Stimulated activated CD8-positive, alpha-beta memory T cell treated with anti-CD3 and anti-CD28 coated beads, Interleukin-12 subunit alpha, Interleukin-12 subunit beta, amount 100 ng/mL, for 1 hour (primary cell): Measurements from ENCODE around the gene PEAR1.

Experiments
- DNase-seq: peaks from one replicate; pipeline ENCODE4 v3.0.0-alpha.2; 2020; ENCODE audit warnings: low read depth

The PEAR1 gene

DNA sequence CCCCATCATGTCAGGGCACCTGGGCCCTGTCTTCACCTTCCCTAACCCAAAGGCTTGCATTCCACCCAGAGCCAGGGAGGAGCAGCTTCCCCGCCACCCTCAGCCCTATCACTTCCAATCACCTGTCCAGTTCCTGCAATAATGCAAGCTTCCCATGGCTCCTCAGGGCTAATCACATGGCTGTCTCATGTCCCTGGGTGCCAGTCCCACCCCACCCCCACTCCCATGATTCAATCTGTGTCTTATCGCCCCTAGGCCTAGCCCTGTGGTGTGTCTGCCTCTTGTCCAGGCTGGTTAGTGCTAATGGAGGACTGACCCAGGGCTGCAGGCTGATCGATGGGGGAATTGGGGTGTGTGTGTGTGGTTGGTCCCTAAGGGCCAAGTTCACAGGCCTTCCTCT is 11.0 kb upstream of the PEAR1 start:
- DNase-seq, result no peak

GRCh38 chr1:156883919-156884318 is 9.6 kb upstream of the PEAR1 start:
- no peak for DNase-seq

DNA sequence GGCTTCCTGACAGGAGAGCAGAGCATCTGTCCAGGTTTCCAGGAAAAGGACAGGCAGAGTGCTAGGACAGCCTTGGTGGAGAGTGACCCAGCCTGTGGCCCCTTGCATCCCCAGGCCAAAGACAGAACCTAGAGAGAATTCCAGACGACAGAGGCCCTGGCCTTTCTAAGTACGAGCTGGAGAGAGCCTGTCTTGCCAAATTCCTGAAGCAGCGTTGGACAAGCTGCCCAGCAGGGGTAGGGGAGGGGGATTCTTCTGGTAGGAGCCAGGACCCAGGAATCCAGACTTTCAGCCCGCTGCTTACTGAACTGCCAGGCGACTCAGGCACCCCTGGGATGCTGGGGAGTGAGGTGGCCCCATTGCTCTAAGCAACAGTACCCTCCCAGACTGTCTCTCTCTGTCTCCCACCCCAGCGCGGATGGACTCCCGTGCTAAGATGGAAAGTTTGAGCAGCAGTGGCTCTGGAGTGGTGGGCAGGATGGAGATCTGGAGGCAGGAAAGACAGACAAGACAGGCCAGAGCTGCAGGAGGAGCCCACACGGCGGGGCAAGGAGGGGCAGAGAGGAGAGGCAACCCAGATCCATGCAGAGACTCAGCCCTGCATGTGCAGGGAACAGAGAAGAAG is 8.8 kb upstream of the PEAR1 start:
- no peak for DNase-seq

DNA sequence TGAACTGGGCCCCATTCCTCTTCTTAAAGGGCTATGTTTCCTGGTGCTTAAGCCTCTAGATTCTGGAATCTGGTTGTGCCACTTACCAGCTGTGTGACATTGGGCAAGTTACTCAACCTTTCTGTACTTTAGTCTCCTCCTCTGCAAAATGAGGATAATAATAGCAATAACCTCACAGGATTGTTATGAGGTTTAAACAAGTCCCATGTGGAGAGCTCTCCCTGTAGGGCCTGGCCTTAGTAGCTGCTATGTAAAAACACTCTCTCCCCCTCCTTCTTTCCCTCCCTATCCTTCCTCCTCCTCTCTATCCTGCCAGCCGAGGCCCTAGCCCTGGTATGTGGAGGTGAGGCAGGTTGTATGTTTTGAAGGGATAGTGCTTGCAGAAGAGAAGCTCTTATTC is 8.2 kb upstream of the PEAR1 start:
- DNase-seq, result no peak

DNA sequence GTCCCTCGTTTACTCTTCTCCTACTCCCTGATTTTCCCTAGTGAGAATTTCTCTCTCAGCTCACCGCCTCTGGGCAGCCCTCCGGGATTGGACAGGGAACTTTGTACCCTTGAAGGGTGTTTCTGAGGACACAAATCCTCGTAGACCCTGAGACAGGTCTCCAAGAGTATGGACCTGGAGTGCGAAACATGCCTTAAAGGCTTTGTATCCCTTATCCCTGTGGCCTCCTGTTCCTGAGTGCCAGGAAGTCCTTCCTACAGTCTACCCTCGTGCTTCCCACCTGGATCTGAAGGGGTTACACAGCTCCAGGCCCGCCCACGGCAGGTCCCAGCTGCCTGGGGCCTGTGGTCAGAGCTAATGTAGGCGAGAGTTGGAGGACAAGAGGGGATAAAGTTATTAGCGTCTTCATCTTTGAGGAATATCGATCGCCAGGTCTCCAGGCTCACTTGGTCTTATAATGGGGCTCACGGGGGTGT is 7.6 kb upstream of the PEAR1 start:
- no peak for DNase-seq

- DNase-seq, result no peak
These were observed 6.8 kb upstream of the PEAR1 start for GRCh38 chr1:156886583-156887281.

- DNase-seq, result no peak
These were observed 6.2 kb upstream of the PEAR1 start for GRCh38 chr1:156887317-156887716.

DNA sequence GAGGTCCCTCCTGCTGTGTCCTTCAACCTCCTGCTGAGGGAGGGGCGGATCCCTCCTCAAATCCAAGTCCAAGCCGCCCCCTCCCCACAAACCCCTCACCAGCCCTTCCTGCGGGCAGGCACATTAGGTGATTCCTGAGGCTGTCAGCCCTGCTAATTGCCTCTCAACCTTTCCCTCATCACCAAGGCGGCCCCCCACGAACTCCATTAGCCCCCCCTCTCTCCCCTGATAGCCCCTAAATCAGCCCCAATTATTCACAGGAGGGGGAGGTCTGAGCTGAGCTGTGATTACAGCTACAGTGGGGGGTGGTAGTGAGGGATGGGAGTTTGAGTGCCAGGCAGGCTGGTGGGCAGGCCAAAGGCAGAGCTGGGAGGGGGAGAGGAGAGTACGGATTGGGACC is 5.8 kb upstream of the PEAR1 start:
- DNase-seq, result no peak

- DNase-seq, result peak; percentile 32
These were observed 3.5 kb upstream of the PEAR1 start for GRCh38 chr1:156889802-156890580.

DNA sequence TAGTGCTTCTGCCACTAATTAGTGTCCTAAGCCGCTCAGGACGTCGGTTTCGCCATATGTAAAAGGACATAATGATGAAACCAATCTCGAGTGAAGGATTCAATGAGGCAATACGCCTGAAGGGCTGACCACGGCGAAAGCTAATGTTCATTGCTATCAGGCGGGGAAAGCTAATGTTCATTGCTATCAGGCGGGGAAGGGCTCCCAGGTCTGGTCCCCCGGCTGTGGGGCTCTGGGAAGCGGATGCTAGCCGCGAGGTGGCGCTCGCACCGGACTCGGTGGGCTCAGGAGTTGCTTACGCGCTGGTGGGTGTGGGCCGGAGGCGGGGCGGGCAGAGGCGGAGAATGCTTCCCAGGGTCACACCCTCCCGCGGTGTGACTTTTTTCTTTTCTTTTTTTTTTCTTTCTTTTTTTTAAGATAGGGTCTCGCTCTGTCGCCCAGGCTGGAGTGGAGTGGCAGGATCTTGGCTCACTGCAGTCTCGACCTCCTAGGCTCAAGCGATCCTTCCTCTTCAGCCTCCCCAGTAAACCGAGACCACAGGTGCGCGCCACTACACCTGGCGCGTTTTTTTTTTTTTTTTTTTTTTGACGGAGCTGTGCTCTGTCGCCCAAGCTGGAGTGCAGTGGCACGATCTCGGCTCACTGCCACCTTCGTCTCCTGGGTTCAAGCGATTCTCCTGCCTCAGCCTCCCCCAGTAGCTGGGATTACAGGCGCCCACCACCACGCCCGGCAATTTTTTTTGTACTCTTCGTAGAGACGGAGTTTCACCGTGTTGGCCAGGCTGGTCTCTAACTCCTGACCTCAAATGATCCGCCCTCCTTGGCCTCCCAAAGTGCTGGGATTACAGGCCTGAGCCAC is 1.1 kb upstream of the PEAR1 start:
- DNase-seq, result peak; percentile 76

DNA sequence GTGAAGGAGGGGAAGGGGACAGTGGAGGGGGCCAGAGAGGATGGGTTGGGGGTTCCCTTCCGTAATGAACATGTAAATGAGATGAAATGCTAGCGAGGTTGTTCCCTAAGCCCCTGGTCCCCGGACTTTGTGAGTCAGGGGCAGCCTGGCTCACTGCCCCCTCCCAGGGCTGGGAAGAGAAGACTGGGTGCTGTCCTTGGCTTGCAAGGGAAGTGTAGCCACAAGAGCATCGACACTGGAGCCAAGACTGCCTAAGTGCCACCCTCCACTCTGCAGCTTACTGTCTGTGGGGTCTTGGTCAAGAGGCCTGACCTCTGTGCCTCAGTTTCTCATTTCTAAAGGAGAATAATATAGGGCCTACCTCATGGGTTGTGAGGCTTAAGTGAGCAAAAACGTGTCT is 483 bp downstream of the PEAR1 start:
- no peak for DNase-seq

DNA sequence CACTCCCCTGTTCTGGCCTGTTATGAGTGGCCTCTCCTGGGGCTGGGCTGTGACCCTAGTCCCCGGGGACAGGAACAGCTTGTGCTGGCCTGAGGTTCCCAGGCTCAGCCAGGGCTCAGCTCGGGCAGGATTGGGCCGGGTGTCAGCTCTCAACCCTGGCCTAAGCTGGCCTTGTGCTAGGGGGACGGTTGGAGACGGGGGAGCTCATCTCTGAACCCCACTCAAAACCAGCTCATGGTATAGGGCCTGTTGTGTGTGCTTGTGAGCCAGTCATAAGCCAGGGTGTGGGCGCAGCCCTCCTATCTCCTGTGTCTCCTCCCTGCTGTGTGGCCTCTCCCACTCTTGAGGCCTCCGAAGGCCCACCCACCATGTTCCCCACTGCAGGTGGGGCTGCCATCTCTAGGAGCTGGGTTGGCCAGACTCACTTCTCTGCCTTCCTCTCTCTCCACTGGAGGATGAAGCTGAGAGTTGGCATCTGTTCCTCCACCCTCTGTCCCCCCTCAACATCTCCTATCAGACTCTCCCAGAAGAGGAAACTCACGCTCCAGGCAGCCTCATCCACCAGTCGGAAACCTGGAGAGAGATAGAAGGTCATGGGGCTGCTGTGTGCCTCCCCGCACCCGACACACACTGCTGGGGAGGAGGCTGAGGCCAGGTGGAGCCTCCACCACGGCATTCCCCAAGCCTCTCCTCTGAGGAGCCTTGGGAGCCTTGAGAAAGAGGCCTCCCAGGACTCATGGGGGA is 1.4 kb downstream of the PEAR1 start:
- no peak for DNase-seq

DNA sequence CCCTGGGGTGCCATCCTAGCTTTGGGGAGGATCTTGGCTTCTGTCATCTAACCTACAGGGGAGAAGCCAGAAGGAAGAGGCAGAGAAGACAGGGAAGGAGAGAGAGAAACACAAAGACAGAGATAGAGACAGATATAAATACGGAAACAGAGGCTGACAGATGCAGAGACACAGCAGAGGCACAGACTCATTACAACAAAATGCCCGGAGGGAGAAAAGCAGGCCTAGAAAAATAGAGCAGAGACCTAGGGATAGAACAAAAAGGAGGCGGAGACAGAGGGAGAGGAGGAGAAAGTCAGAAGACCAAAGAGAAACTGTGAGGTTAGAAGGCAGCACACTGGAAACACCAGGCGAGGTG is 1.9 kb downstream of the PEAR1 start:
- DNase-seq, result no peak

DNA sequence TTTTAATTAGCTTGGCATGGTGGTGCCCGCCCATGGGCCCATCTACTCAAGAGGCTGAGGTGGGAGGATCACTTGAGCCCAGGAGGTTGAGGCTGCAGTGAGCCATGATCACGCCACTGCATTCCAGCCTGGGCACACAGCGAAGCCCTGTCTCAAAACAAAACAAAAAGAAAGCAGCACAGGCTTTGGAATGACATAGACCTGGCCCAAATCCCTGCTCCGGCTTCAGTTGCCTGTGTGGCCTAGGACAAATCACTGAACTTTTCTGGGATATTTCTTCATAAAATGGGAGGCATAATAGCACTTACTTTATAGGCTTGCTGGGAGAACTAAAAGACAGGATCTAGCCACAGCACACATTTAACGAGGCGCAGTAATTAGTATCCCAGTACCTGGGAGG is 2.4 kb downstream of the PEAR1 start:
- no peak for DNase-seq

GRCh38 chr1:156896490-156897033 is 3.0 kb downstream of the PEAR1 start:
- no peak for DNase-seq

- no peak for DNase-seq
These were observed 3.7 kb downstream of the PEAR1 start for GRCh38 chr1:156897078-156897825.

DNA sequence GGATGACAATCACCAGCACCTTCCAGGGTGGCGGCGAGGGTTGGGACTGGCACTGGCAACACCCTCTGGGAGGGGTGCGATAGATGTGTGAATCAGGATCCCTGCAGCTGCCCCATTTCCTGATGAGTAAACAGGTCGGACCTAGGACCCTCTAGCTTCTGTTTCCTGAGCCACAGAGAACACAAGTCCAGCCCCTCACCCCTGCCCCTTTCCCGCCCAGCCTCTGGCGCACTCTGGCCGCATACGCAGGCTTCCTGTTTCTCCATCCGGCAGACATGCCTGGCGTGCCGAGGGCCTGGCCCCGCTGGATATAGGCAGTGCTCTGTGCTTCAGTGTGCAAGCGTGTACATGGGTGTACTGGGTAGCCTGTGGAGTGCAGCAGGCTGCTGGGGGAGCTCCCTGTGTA is 4.6 kb downstream of the PEAR1 start:
- DNase-seq, result no peak

- DNase-seq, result no peak
These were observed 5.6 kb downstream of the PEAR1 start for GRCh38 chr1:156898971-156899664.

DNA sequence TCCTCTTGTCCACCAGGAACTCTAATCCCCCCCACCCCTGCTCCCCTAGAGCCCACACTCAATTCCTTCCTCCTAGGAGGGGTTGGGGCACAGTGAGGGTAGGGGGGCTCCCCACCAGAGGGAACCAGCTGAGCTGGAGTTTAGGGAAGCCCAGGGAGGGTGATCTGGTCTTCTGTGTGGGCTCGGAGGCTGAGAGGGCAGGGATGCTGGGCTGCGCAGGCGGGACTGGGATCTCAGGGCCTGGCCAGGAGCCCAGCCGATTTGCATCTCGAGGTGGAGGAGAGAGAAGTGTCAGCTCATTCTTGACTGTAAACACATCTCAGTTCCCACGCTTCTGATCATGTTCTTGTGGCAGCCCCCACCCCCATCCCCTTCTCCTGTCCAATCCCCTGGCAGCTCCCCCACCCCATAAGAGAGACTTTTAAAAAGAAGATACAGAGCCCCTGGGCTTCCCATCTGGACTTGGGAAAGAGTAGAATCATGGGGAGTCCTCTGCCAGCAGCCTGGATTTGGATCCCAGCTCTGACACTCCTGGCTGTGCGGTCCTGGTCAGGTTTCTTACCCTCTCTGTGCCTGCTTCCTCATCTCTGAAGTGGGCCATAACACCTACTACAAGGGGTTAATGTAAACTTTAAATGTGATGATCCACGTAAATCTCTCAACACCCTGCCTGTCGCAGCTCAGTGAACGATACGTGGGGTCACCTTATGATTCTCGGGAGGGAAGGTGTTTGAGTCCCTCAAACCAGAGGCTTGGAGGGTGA is 6.6 kb downstream of the PEAR1 start:
- DNase-seq, result no peak
